Natural killer cell (primary cell): ENCODE data around the gene SIGLEC8. TPM values are rescaled to one million over a fixed set of nuclear protein-coding genes. Genes with fewer than 3 reads are reported as not detected.

ENCODE experiments used
- ATAC-seq, 3 donors: fragments of 150-1000 bp in 2 of 3; fragments of 200-7000 bp in 1 of 3; cut with Tn5 transposase; 1 replicate in 1 of 3; 2 replicates in 2 of 3; pipeline ENCODE4 v1.10.0; 2021; ENCODE audit warnings: mild to moderate bottlenecking in 2 of 3, moderate library complexity in 2 of 3
- DNase-seq, 2 donors: peaks; one replicate each; pipeline versions ENCODE4 v3.0.0 to v3.0.0-alpha.2; 2013 to 2021; ENCODE audit warnings: mixed read lengths in 1 of 2
- H3K27ac ChIP-seq: one replicate; pipeline ENCODE4 v1.5.1; 2013; ENCODE audit warnings: mild to moderate bottlenecking, low read length
- H3K27me3 ChIP-seq: one replicate; pipeline ENCODE4 v1.6.1; 2013; ENCODE audit warnings: low read length; ENCODE audit not compliant: control insufficient read depth, insufficient read depth
- H3K36me3 ChIP-seq: one replicate; pipeline ENCODE4 v1.6.1; 2013; ENCODE audit warnings: low read length; ENCODE audit not compliant: control insufficient read depth, insufficient read depth
- H3K4me1 ChIP-seq: one replicate; pipeline ENCODE4 v1.6.1; 2013; ENCODE audit warnings: low read length; ENCODE audit not compliant: control insufficient read depth, insufficient read depth
- H3K4me3 ChIP-seq: one replicate; pipeline ENCODE4 v1.5.1; 2013; ENCODE audit warnings: low read length
- H3K9me3 ChIP-seq: one replicate; pipeline ENCODE4 v1.6.1; 2013; ENCODE audit warnings: low read length; ENCODE audit not compliant: control insufficient read depth, insufficient read depth
- H3K27ac Mint-ChIP-seq, 2 donors: one replicate each; pipeline ENCODE4 v1.8.0; 2022; ENCODE audit warnings: mild to moderate bottlenecking in 2 of 2, mixed read lengths in 2 of 2, moderate library complexity in 1 of 2
- H3K27me3 Mint-ChIP-seq, 2 donors: one replicate each; pipeline ENCODE4 v1.8.0; 2022; ENCODE audit warnings: low read depth in 2 of 2, mixed read lengths in 2 of 2
- H3K36me3 Mint-ChIP-seq: one replicate; pipeline ENCODE4 v1.8.0; 2022; ENCODE audit warnings: mixed read lengths
- H3K4me1 Mint-ChIP-seq, 2 donors: one replicate each; pipeline ENCODE4 v1.8.0; 2022; ENCODE audit warnings: mixed read lengths in 2 of 2
- H3K4me3 Mint-ChIP-seq: one replicate; pipeline ENCODE4 v1.8.0; 2022; ENCODE audit warnings: mild to moderate bottlenecking, moderate library complexity, mixed read lengths
- H3K9me3 Mint-ChIP-seq, 2 donors: one replicate each; pipeline ENCODE4 v1.8.0; 2022; ENCODE audit warnings: mixed read lengths in 2 of 2
- CTCF ChIP-seq: fragments of 200-600 bp; IDR thresholded peaks from one replicate; pipeline ENCODE4 v1.8.0; 2022; ENCODE audit warnings: antibody characterized with exemption
- WGBS: methylation state at CpG from one replicate; pipeline ENCODE4 v1.1.7; 2013; ENCODE audit warnings: missing lambda C conversion rate; ENCODE audit not compliant: insufficient coverage; 5-methylcytosine and 5-hydroxymethylcytosine counted together
- intact Hi-C: fragments of 100-400 bp; cut with micrococcal nuclease; formaldehyde crosslinking; loops from one replicate; pipeline ENCODE4 v1.14.2; 2022
- total RNA-seq, 4 donors: library from RNA; stranded (reverse); fragments of 120-200 nt in 1 of 4; gene quantifications; one replicate each; pipeline versions ENCODE4 v1.2.3 to v1.2.4, GENCODE V29; 2013 to 2022

The SIGLEC8 gene
- total RNA-seq, 3 donors from 2014 or later (not counting 1 experiment from before 2014, with no cell fraction given): not detected

- intact Hi-C loops: no loop called here
- no peaks in the 10 kb centered on the region for H3K9me3 Mint-ChIP-seq
Observed at GRCh38 chr19:51440052-51440451, 18.2 kb downstream of the SIGLEC8 start.

DNA sequence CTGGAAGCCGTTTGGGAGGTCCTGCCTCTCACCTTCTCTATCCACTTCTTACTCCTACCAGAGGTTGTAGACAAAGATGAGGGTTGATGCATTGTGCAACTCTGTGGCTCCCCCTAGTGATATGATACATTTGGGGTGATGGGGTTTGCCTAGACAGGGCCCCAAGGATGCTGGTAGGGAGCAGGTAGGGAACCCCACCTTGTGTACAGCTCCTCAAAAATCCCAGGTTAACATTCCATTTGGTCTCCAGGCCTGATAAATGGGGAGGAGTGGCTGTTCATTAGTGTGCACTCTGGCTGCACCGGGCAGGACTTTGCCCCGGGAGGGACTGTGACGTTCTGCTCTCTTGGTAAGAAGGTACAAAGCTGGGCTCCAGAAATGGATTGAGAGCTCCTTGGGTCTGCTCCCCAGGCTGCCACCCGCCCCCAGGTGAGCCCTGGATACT lies 19.2 kb downstream of the SIGLEC8 start:
- 93% methylated on average over 4 of the region's 5 CpGs for whole genome bisulfite sequencing
- H3K36me3 Mint-ChIP-seq: no peaks in the 10 kb centered on the region
- intact Hi-C loops: loop anchor here (2.0 kb wide), 1 partner anchor 16 kb away; no protein-coding TSS in a partner anchor
- H3K27me3 Mint-ChIP-seq: peaks cover 11 to 25% of the 10 kb centered on the region in 2 donors
- TF ChIP-seq CTCF: peak; percentile 7
- no peak overlapping the region for H3K27ac Mint-ChIP-seq
- H3K27me3 ChIP-seq: peaks cover 4% of the 10 kb centered on the region
- H3K27ac ChIP-seq: no peak overlapping the region
- no peak overlapping the region for H3K4me3 ChIP-seq
- H3K9me3 ChIP-seq: no peaks in the 10 kb centered on the region
- no peak for ATAC-seq
- H3K4me1 ChIP-seq: peaks cover 38% of the 10 kb centered on the region
- H3K4me3 Mint-ChIP-seq: no peak overlapping the region
- peaks cover 41 to 45% of the 10 kb centered on the region in 2 donors for H3K4me1 Mint-ChIP-seq
- DNase-seq: peak in 1 of 2 donors; percentile 74
- H3K36me3 ChIP-seq: no peaks in the 10 kb centered on the region
- no peaks in the 10 kb centered on the region for H3K9me3 Mint-ChIP-seq

More at GRCh38 chr19:51440052-51440451, 18.2 kb downstream of the SIGLEC8 start:
- H3K4me3 ChIP-seq: no peak overlapping the region
- H3K36me3 Mint-ChIP-seq: no peaks in the 10 kb centered on the region
- ATAC-seq (no peak), DNase-seq (no peak)
- peaks cover 4% of the 10 kb centered on the region for H3K27me3 ChIP-seq
- H3K27ac ChIP-seq: no peak overlapping the region
- TF ChIP-seq CTCF: no peak
- peak overlapping the region; percentile 91 to 92 for H3K27ac Mint-ChIP-seq
- WGBS: 88% methylated on average over 2 of the region's 2 CpGs
- H3K36me3 ChIP-seq: no peaks in the 10 kb centered on the region
- H3K4me1 ChIP-seq: peaks cover 38% of the 10 kb centered on the region
- H3K9me3 ChIP-seq: no peaks in the 10 kb centered on the region
- peaks cover 41 to 45% of the 10 kb centered on the region in 2 donors for H3K4me1 Mint-ChIP-seq
- H3K4me3 Mint-ChIP-seq: peak overlapping the region; percentile 90
- H3K27me3 Mint-ChIP-seq: peaks cover 11 to 25% of the 10 kb centered on the region in 2 donors

DNA sequence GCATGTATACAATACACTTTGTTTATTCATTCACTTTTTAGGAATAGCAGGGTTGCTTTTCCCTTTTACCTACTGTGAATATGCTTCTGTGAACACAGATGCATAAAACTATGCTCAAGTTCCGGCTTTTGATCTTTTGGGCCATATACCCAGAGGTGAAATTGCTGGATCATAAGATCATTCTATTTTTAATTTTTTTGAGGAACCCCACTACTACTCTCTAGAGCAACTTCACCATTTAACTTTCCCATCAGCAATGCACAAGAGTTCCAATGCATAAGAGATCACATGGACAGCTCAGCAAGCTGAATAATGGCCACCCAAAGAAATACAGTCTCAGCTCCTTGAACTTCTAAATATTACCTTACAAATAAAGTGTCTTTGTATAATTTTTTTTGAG lies 23.8 kb downstream of the SIGLEC8 start:
- Mint-ChIP-seq H3K27ac (no peak overlapping the region), H3K4me3 (no peak overlapping the region), H3K36me3 (no peaks in the 10 kb centered on the region), H3K4me1 (peaks cover 12 to 14% of the 10 kb centered on the region in 2 donors), H3K9me3 (no peaks in the 10 kb centered on the region), H3K27me3 (peaks cover 11 to 31% of the 10 kb centered on the region in 2 donors)
- ATAC-seq (no peak), DNase-seq (no peak)
- H3K9me3 ChIP-seq: no peaks in the 10 kb centered on the region
- peaks cover 2% of the 10 kb centered on the region for H3K27me3 ChIP-seq
- no peak overlapping the region for H3K27ac ChIP-seq
- no peaks in the 10 kb centered on the region for H3K36me3 ChIP-seq
- H3K4me3 ChIP-seq: no peak overlapping the region
- WGBS: 100% methylated on average over 1 of the region's 1 CpG
- intact Hi-C loops: no loop called here
- H3K4me1 ChIP-seq: peaks cover 11% of the 10 kb centered on the region
- no peak for TF ChIP-seq CTCF

DNA sequence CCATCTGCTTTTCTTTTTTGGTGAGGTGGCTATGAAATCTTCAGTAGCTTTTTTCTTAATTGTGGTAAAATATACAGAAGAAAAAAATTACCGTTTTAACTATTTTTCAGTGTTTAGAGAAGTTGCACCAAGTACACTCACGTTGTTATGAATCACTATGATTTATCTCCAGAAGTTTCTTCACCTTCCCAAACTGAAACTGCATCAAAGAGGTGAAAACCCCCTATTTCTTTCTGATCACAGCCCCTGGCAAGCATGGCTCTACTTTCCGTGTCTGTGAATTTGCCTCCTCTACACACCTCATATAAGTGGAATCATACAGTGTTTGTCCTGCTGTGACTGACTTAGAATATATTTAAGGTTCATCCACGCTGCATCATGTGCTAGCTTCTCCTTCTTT lies 25.2 kb downstream of the SIGLEC8 start:
- H3K36me3 Mint-ChIP-seq: no peaks in the 10 kb centered on the region
- H3K9me3 Mint-ChIP-seq: no peaks in the 10 kb centered on the region
- DNase-seq: no peak
- peaks cover 18 to 28% of the 10 kb centered on the region in 2 donors for H3K27me3 Mint-ChIP-seq
- Histone ChIP-seq H3K27ac (no peak overlapping the region), H3K27me3 (peaks cover 2% of the 10 kb centered on the region), H3K36me3 (no peaks in the 10 kb centered on the region), H3K4me1 (peaks cover under 1% of the 10 kb centered on the region), H3K4me3 (no peak overlapping the region), H3K9me3 (no peaks in the 10 kb centered on the region)
- H3K4me3 Mint-ChIP-seq: no peak overlapping the region
- H3K27ac Mint-ChIP-seq: no peak overlapping the region
- WGBS: 22% methylated on average over 2 of the region's 4 CpGs
- no peak for ATAC-seq
- TF ChIP-seq CTCF: no peak
- intact Hi-C loops: no loop called here
- peaks cover 1 to 2% of the 10 kb centered on the region in 2 donors for H3K4me1 Mint-ChIP-seq
